Anterior cingulate cortex (tissue), 58 donors: Measurements from ENCODE around the gene NFIA.

Experiments
- DNase-seq, 58 donors: peaks; one replicate each; lab custom pipeline; 2025; lab: John Stamatoyannopoulos, UW

Gene NFIA

DNA sequence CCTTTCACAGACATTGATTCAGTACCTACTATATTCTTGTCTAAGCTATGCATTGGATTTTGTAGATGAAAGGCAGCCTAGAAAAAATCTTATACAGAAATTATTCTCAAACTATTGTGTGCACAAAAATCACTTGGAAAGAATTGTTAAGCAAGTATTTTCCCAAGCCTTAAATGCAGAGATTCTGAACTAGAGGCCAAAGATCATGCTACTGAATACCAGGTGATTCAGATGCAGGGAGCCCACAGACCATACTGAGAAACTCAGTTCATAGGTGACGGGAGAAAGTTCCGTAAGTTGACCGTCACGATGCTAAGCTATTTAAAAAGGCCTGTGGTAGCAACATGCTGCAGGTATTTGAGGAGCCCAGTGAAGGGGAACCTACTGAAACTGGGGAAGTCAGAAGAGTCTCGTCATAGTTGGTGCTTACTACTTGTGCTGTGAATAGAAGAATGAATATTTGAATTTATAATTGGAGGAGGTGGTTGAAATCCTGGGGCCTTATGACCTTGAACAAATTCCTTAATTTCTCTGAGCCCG, 150.8 kb downstream of the NFIA start:
- DNase-seq, result no peak

DNA sequence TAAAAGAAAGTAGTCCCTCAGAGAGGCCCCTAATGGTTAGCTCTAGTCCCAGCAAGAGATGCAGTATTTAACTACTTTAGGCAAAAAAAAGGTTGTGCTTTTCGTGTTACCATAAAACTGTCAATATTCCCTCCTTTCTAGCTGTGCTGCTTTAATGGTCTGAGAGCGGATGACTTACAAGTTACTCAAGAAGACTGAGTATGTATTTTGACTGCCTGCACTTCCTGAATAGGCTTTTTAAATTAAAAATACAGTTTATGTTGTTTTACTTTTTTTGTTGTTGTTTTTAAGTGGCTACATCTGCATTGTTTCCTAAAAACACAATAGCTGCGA, 152.2 kb downstream of the NFIA start:
- DNase-seq, result no peak

DNA sequence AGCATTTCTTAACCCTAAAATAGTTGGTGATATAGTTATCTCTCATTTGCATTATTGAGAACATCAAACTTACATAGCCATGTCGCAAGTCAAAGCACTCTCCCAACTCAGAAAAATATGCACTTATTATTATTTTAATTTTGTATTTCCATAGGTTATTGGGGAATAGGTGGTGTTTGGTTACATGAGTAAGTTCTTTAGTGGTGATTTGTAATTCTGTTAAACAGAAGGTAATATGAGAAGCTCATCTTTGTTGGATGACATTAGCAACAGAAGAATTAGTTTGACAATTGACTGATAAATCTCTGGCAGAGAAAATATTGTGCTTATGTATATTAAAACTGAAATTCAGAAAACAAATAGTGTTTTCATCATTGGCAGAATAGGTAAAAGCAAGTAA, 154.8 kb downstream of the NFIA start:
- no peak for DNase-seq

DNA sequence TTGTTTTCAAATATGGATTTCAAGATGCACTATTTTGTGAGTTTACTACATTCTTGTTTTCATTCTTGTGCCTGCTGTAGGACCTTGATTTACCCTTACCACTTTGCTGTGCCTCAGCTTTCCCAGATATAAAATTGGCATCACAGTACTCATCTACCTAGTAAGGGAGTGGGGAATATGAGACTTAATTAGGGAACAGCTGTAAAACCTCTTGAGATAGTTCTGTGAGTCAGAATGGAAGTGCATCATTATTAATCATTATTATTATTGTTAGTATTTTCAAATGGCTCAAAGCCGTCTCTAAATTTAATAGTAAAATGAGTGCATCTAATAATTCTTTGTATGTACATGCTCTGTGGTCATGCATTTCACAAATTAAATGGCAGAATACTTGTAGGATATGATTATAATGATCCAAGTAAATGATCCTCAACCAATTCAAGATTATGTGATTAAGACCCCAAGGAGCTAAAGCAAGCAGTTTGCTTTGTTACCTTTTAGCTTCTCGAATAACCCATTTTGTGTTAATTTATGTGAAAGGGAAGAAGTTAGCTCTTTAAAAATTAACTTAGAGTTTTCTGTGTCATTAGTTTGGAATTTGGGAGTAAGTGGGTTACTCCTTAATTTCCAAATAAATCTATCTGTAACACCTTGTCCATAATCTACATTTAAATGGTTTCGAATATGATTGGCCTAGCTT, 155.4 kb downstream of the NFIA start:
- DNase-seq, result no peak

DNA sequence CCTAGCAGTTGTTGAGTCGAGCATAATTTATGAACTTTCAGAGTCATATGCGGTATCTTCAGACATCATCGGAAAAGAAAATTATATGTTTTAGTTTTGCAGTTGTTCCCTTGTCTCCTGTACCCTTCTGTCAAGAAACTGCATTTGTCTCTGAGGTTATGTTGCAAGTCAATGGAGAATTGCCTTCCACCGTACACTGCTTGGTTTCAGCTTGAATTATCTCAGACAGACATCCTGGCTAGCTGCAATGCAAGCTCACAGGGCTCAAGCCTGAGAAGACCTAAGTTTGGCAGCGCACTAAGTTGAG, 156.0 kb downstream of the NFIA start:
- DNase-seq, result no peak

DNA sequence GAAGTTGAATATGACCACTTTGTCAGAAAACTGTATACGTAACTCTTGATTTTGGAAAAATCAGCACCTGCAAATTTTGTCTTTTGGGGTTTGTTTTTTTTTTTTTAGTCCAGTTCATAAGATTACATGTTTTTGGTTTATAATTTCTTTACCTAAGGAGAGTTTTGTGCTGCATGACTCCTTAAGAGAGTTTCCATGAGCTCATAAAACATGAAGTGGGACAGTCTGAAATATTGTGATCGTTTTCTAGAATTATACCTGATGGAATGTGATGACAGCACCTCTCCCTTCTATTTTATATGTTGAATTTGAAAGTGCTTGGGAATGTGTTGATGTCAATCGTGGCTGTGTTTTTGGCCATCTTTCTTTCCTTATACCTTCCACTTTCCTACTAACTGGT, 158.5 kb downstream of the NFIA start:
- no peak for DNase-seq

DNA sequence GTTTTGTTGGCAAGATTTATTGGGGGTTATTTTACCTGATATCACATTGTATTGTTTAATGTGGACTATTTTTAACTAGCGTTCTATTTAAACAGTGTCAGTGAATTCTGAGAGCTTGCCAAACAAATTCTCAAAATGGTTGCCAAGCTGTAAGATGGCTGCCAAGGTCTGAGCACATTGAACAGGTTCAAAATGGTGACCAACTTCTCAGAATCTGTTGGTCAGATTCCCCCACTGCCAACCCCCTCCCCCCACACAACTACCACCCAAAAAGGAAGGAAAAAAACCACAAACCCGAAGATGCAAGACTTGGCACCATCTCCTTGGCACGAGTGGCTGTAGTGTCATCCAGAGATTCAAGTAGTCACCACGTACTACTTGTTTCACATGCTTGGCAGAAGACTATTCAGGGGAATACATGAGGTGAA, 159.1 kb downstream of the NFIA start:
- DNase-seq, result peak in 11 of 58 donors; percentile 15 to 62 (median 27)

DNA sequence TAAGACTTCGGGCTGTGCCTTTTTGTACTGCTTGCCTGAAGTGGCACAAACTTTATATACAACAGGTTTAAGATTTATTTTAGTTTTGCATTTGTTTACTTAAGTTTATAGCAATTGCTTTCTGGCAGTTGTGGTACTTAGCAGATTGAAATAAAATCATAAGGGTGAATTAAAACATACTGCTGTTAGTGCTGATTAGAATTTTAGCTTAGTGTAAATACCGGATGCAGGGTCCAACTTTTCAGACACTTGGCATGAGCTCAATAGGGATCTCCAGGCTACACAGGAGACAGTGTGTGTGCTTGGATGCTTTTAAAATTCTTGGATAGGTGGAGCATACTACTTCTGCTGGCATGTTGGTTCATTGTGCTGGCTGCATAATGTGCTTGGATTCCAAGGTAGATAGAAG, 159.6 kb downstream of the NFIA start:
- no peak for DNase-seq

DNA sequence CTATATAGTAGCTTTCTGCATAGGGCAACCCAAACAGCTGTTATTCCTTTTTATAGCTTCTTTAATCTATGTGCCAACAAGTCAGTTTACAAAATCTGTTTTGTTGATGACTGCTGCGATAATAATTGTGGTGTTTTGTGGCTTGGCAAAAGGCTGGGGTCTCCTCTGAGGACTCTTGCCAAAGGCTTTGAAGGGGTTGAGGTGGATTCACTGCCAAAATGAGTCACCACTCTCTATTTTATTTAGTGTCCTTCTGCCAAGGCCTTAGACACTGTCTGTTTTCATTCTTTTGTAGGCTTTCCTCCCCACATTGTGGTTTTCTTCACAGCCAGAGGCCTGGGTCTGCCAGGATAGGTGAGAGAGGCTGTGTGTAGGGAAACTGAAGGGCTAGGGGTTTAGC, 161.8 kb downstream of the NFIA start:
- peak in 9 of 58 donors; percentile 16 to 42 (median 28) for DNase-seq

DNA sequence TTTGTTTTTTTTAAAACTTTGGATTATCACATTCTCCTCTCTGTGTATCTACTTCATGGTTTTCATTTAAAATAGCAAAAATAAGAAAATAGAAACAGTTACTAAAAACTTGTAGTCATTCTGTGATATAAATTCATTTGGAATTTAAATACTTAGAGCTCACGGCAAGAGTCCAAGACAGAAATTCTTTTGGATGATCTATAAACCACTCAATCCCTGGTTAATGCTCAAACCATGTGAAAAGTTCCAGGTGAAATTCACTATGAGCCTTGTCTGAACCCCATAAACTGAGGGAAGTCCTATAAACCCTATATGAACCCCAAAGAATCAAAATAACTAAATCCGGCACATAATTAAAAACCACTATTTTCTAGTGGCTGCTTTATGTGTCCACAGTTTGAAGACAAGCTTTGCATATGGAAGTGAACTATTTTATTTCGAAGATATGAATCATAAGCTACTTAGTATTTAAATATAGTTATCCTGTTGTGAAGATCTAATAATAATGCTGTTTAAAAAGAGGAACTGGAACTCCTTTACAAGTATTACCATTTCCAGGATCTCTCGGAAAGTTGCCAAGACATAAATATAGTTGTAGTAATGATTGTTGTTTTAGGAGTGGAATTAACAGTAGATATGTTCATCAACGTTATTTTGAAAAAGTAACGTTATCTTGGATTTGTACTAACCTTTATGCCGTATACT, 163.5 kb downstream of the NFIA start:
- no peak for DNase-seq

DNA sequence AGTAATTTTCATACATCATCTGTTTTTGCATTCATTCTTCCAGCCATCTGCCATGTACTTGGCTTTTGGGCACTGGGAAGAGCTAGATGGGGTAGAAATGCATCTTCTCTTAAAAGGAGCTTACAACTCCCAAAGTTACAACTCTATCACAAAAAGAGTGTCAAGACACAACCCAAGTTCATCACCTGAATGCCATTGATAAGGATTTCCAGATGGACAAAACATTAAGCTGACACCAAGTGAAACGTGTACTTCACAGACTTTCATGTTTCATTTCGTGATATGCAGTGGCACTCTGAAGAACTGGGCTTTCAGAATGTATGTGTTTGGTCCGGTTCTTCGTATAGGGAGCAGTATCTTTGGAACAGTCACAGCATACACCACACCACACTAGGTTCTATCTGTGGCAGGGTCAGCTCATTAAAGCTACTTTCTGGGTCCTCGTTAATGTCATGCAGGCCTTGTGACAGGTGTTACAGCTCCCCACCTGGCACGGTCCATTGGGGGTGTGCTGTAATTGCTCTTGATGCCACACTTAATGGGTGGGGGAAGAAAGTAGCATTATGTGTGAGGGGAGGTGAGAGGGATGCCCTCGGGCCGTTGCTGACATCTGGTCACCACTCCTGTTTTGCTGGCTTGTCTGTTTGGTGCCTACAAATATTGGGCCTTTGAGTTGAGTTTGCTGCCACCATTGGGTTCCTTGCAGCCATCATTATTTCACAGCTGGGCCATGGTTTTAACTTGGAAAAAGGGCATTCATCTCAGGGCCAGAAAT, 164.9 kb downstream of the NFIA start:
- DNase-seq, result no peak

DNA sequence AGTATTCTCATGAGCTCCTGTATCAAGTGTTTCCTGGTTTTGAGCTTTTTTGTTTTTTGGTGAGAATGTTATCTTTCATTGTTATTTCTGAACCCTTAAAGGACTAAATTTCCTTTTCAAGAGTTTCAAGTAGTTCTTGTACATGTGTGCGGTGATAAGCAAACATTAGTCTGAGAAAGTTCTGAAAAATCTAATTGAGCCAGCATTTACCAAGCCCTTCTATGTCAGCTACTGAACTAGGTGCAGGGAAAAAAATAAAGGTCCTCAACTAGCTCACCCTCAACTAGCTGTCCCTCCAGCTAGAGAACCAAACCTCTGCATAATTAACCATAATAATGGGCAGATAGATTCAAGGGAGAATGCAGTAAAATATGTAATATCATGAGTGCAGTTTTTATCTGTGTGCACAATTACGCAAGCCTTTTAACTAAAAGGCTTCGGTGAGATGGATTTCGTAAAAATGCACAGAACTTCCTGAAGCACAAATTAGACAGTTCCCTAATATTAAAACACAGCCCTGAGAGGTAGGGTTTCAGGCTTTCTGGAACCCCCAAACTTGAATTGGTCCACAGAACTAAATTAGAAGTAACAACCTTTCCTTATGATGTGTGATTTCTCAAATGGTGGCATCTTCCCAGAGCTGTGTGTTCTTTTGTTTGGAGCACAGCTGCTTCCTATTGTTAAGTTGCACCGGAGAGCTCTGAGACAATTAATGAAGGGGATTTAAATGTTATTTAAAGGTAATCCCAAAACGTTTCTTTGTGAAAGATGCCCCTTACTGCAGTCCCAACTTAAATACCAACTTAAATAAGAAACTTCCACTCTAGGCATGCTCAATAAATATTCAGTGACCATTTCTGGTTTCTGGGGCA, 165.8 kb downstream of the NFIA start:
- DNase-seq, result no peak

DNA sequence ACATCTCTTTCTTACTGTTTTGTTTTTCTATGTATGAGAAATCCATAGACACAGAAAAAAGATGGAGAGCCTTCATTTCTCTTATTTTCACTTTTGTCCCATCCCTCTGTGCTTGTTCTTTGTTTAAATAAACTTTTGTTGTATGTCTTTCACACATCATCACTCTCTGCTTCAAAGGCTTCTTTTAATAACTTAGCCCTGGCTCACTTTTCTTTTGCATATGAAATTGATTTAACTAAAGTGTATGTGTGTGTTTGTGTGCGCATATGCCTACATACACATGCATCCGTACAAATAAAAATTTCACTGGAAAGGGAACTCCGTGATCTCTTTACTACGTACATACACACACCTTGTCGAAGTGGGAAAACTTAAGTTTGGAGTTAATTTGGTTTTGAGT, 168.6 kb downstream of the NFIA start:
- DNase-seq, result no peak

DNA sequence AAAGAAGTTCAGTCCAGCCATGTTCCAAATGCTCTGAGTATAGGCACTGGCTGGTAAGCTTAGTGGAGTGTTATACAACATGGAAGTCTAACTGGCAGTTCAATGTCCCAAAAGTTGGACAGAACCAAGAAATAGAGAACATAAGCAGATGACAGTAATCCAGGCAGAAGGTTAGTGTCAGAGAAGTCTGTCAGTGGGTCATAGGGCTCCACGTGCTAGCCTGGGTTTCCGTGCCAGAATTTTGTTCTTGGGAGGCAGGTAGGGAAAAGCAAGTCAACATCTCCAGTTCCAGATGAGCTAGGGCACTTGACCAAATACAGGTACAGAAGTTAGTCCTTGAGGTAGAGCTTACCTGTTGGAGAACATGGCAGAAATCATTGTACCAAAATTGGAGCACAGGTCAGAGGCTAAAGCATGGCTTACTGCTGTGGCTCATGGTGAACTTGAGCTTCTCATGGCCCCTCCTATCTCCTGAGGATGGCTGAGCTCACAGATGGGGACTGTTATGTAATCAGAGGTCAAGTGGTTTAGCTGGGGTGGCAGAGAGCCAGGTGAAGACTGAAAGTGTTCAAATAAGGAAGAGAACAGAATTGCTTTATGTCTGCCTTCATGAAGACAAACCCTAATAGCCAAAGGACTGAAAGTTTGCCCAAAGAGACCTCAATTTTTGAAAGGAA, 170.8 kb downstream of the NFIA start:
- peak in 30 of 58 donors; percentile 12 to 84 (median 38) for DNase-seq

DNA sequence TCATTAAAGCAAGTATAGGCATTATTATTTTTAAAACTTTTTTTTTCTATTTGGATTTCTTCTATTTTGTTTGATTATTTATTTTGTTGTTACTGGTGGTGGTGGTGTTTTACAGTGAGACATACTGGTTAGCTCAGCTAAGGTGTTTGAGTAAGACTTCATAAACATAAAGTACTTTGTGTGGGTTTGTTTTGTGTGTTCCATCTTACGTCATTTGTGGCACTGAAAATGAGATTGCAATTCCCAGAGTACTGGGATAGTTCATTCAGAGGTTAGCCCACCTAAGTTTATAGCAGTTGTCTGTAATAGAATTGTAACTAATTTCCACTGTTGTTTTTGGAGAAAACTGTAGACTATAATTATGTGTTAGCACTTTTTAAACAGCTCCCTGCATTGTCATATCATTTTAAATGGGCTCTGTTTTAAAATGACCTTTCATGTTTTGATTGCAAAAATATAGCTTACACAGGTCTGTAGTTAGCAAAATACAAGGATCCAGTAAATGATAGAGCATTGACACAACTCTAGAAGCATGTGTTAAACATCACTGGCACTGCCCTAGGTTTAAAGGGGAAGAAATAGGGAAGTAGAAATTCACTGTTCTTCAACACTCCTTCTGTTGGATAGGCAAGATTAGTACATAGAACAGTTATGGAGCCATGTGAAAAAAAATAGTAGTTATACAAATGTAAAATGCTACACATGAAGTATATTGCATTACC, 171.7 kb downstream of the NFIA start:
- DNase-seq, result no peak

DNA sequence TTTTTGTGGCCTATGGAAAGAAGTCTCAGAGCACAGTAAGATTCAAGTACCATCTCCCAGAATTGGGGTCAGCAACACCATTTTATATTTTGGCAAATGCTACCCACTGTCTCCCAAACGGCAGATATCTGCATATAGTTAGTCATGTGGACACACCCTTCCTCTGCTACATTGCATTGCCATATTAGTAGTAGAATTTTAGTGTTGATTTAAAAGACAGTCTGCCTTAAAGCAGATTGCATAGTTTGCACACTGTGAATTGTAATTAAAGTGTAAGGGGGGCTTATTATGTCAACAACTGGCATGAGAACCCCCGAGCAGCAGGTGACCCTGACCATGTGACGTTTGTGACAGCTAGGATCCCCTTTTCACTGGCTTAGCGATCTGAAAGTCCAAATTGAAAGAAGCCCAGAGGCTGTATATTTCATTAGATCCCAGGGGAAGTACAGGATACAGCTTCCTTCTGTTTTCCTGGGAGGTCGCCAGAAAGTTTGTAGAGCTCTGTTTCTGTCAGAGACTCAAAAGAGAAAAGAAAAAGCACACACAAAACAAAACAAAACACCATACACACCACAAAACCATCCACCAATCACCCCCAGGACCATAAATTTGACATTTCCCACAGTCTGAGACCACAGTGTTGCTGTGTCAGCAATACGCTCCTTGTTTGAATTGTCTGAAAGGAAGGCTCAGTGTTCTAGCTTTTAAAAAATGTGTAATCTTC, 172.4 kb downstream of the NFIA start:
- peak in 3 of 58 donors; percentile 19 to 50 (median 38) for DNase-seq

DNA sequence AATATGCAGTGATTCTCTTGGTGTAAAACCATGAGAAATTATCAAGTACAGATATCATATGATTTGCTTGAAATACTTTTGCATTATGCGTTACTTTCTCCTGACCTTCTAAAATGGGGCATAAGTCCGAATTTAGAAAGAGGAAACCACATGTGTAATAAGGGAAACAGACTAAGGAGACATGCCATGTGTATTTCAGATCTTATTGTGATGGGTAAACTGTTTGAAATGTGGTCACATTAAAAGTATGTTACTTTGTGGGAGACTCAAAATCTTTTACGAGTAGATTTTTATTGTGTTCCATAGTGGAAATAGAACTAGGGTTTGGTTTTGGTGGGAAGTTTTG, 173.0 kb downstream of the NFIA start:
- no peak for DNase-seq

DNA sequence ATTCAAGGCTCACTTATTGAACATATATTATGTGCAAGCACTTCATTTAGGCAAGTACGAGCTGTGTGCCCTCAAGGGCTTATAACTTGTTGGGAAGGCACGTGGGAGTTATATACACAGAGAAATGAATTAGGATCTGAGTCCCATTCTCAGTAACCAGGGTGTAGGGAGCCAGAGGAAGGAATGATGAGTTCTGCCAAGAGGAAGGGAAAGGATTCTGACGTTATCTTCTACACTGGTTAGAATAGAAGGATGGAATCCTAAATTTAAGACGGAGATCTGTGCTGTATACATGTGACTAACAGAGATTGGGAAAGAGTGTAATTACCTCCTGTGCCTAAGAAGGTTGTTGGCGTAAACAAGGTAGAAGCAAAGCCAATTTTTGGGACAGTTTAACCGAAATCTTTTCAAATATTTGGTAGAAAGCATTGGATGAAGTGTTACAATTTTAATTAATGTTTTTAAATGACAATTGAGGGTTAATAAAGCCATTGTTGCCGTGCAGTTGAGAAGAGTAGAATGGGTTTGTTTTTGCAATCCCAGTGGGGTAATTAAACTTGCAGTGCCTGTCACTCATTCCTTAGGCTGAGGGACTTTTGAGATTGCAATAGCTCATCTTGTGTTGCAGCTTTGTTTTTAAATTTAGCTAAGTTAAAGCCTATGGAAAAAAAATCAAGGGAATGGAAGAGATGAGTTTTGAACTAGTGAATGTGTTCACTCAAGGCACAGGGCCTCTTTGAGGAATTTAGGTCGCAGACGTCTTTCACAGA, 177.2 kb downstream of the NFIA start:
- no peak for DNase-seq
